ENCODE results near the gene HEBP1. TPM values are rescaled to one million over a fixed set of nuclear protein-coding genes. Genes with fewer than 3 reads are reported as not detected.

The HEBP1 gene
- total RNA-seq, 1 donor from 2014 or later, result 7.4 TPM

- no peak for TF ChIP-seq CTCF (IDR thresholded peaks at IDR 0.05)
- TF ChIP-seq EZH2phosphoT487 (IDR thresholded peaks at IDR 0.05), result no peak
- TF ChIP-seq EZH2 (IDR thresholded peaks at IDR 0.05), result no peak
- no peak for DNase-seq (ENCODE audit: low spot score)
- Histone ChIP-seq H3K27me3 (peaks cover 6% of the 10 kb centered on the region), H3K9ac (no peak overlapping the region), H3K79me2 (ENCODE audit: low read depth) (no peaks in the 10 kb centered on the region), H3K4me3 (no peak overlapping the region), H2AFZ (replicated peaks) (no peak overlapping the region), H3K36me3 (no peaks in the 10 kb centered on the region), H4K20me1 (ENCODE audit: low read depth) (no peaks in the 10 kb centered on the region), H3F3A (ENCODE audit: low read depth) (peaks cover 8% of the 10 kb centered on the region), H3K9me3 (ENCODE audit: low read depth) (no peaks in the 10 kb centered on the region), H3K4me1 (no peaks in the 10 kb centered on the region), H3K27ac (no peak overlapping the region), H3K4me2 (no peak overlapping the region)
- H3K36me3 Mint-ChIP-seq, result peaks cover 12% of the 10 kb centered on the region
- peaks cover 3% of the 10 kb centered on the region for H3K27me3 Mint-ChIP-seq (ENCODE audit: insufficient read depth, low read depth)
- peaks cover 29% of the 10 kb centered on the region for H3K4me1 Mint-ChIP-seq
- no peaks in the 10 kb centered on the region for H3K9me3 Mint-ChIP-seq
- H3K4me3 Mint-ChIP-seq, result no peak overlapping the region
- no peak overlapping the region for H3K27ac Mint-ChIP-seq
Measured at GRCh38 chr12:12997156-12997555, 2.9 kb downstream of the HEBP1 start.

- H4K20me1 ChIP-seq (ENCODE audit: low read depth), result no peaks in the 10 kb centered on the region
- no peaks in the 10 kb centered on the region for H3K36me3 ChIP-seq
- Mint-ChIP-seq H3K9me3 (no peaks in the 10 kb centered on the region), H3K27ac (no peak overlapping the region), H3K4me1 (peaks cover 29% of the 10 kb centered on the region), H3K27me3 (ENCODE audit: insufficient read depth, low read depth) (peaks cover 3% of the 10 kb centered on the region), H3K36me3 (peaks cover 9% of the 10 kb centered on the region), H3K4me3 (no peak overlapping the region)
- no peak for DNase-seq (ENCODE audit: low spot score)
- H3K27me3 ChIP-seq, result no peaks in the 10 kb centered on the region
- TF ChIP-seq EZH2phosphoT487 (IDR thresholded peaks at IDR 0.05) (no peak), CTCF (IDR thresholded peaks at IDR 0.05) (no peak), EZH2 (IDR thresholded peaks at IDR 0.05) (no peak)
- H3F3A ChIP-seq (ENCODE audit: low read depth), result peaks cover 8% of the 10 kb centered on the region
- no peak overlapping the region for H3K9ac ChIP-seq
- no peak overlapping the region for H3K4me3 ChIP-seq
- H3K4me2 ChIP-seq, result no peak overlapping the region
- no peak overlapping the region for H3K27ac ChIP-seq
- no peaks in the 10 kb centered on the region for H3K9me3 ChIP-seq (ENCODE audit: low read depth)
- H3K79me2 ChIP-seq (ENCODE audit: low read depth), result no peaks in the 10 kb centered on the region
- H3K4me1 ChIP-seq, result peaks cover 3% of the 10 kb centered on the region
- H2AFZ ChIP-seq (replicated peaks), result no peak overlapping the region
Measured at GRCh38 chr12:12996209-12996608, 3.9 kb downstream of the HEBP1 start.

GRCh38 chr12:12995088-12995487 is 5.0 kb downstream of the HEBP1 start:
- H3K27ac Mint-ChIP-seq, result no peak overlapping the region
- Histone ChIP-seq H3K27ac (no peak overlapping the region), H3K9me3 (ENCODE audit: low read depth) (no peaks in the 10 kb centered on the region), H3K27me3 (no peaks in the 10 kb centered on the region), H3K4me1 (peaks cover 13% of the 10 kb centered on the region), H3K9ac (no peak overlapping the region), H3K4me2 (no peak overlapping the region), H2AFZ (replicated peaks) (no peak overlapping the region), H4K20me1 (ENCODE audit: low read depth) (no peaks in the 10 kb centered on the region), H3K79me2 (ENCODE audit: low read depth) (no peaks in the 10 kb centered on the region), H3K36me3 (no peaks in the 10 kb centered on the region), H3K4me3 (no peak overlapping the region), H3F3A (ENCODE audit: low read depth) (no peaks in the 10 kb centered on the region)
- peaks cover 32% of the 10 kb centered on the region for H3K4me1 Mint-ChIP-seq
- H3K4me3 Mint-ChIP-seq, result no peak overlapping the region
- H3K9me3 Mint-ChIP-seq, result no peaks in the 10 kb centered on the region
- no peaks in the 10 kb centered on the region for H3K27me3 Mint-ChIP-seq (ENCODE audit: insufficient read depth, low read depth)
- DNase-seq (ENCODE audit: low spot score), result no peak
- H3K36me3 Mint-ChIP-seq, result peaks cover 8% of the 10 kb centered on the region
- TF ChIP-seq CTCF (IDR thresholded peaks at IDR 0.05), result no peak
- TF ChIP-seq EZH2 (IDR thresholded peaks at IDR 0.05), result no peak
- TF ChIP-seq EZH2phosphoT487 (IDR thresholded peaks at IDR 0.05), result no peak
